Mucosa of rectum (tissue), 2 donors: ENCODE data around the gene CLMP.
"Not testable (repeated sequence)": the region's sequence is repeated elsewhere in the genome, so short reads cannot be mapped to it uniquely, and the experiment has no call there.

Experiments used
- H3K27ac ChIP-seq, 2 donors: one replicate each; pipeline ENCODE4 v1.7.0; 2013; ENCODE audit warnings: inconsistent platforms in 2 of 2, low read depth in 2 of 2, low read length in 2 of 2
- H3K27me3 ChIP-seq, 2 donors: one replicate each; pipeline ENCODE4 v1.7.0; 2013; ENCODE audit warnings: low read length in 2 of 2; ENCODE audit not compliant: control insufficient read depth in 2 of 2, insufficient read depth in 2 of 2
- H3K36me3 ChIP-seq, 2 donors: one replicate each; pipeline ENCODE4 v1.7.0; 2013; ENCODE audit warnings: low read length in 2 of 2; ENCODE audit not compliant: control insufficient read depth in 2 of 2, insufficient read depth in 2 of 2
- H3K4me1 ChIP-seq, 2 donors: one replicate each; pipeline ENCODE4 v1.7.0; 2013; ENCODE audit warnings: low read length in 2 of 2, mild to moderate bottlenecking in 1 of 2; ENCODE audit not compliant: control insufficient read depth in 2 of 2, insufficient read depth in 2 of 2
- H3K4me3 ChIP-seq, 2 donors: one replicate each; pipeline ENCODE4 v1.7.0; 2013; ENCODE audit warnings: low read length in 2 of 2
- H3K9ac ChIP-seq, 2 donors: one replicate each; pipeline ENCODE4 v1.7.0; 2013; ENCODE audit warnings: low read length in 2 of 2, low read depth in 1 of 2, mild to moderate bottlenecking in 1 of 2
- H3K9me3 ChIP-seq, 2 donors: one replicate each; pipeline ENCODE4 v1.7.0; 2013; ENCODE audit warnings: low read length in 2 of 2; ENCODE audit not compliant: control insufficient read depth in 2 of 2
- donor health status: healthy.
- donor health status: Normal muscosa, but diverticular disease.

Gene CLMP

DNA sequence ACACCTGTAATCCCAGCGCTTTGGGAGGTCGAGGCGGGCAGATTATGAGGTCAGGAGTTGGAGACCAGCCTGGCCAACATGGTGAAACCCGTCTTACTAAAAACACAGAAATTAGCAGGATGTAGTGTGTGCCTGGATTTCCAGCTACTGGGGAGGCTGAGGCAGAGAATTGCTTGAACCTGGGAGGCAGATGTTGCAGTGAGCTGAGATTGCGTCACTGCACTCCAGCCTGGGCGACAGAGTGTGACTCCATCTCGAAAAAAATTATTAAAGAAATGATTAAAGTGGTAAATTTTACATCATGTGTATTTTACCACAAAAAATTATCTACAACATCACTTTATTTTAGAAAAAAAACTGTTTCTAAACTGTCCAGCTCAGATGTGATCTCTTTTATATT, 11.0 kb upstream of the CLMP start:
- H3K4me1 ChIP-seq, H3K4me3 ChIP-seq, H3K27me3 ChIP-seq, H3K9me3 ChIP-seq, H3K36me3 ChIP-seq, H3K27ac ChIP-seq, H3K9ac ChIP-seq: not testable (repeated sequence)

GRCh38 chr11:123203934-123204333, 8.9 kb upstream of the CLMP start:
- no peak overlapping the region for H3K9ac ChIP-seq
- no peak overlapping the region for H3K4me3 ChIP-seq
- no peaks in the 10 kb centered on the region for H3K9me3 ChIP-seq
- H3K27ac ChIP-seq = no peak overlapping the region
- no peaks in the 10 kb centered on the region for H3K36me3 ChIP-seq
- peaks cover 0 to 3% of the 10 kb centered on the region in 2 donors for H3K27me3 ChIP-seq
- peaks cover 0 to 4% of the 10 kb centered on the region in 2 donors for H3K4me1 ChIP-seq

GRCh38 chr11:123203471-123203870, 8.4 kb upstream of the CLMP start:
- Histone ChIP-seq H3K4me3 (no peak overlapping the region), H3K9ac (no peak overlapping the region), H3K4me1 (peaks cover 0 to 4% of the 10 kb centered on the region in 2 donors), H3K27me3 (peaks cover 0 to 3% of the 10 kb centered on the region in 2 donors), H3K36me3 (no peaks in the 10 kb centered on the region), H3K27ac (peak overlapping the region; percentile 42 to 49), H3K9me3 (no peaks in the 10 kb centered on the region)

GRCh38 chr11:123202155-123203151, 7.4 kb upstream of the CLMP start:
- Histone ChIP-seq H3K36me3 (no peaks in the 10 kb centered on the region), H3K9me3 (no peaks in the 10 kb centered on the region), H3K9ac (no peak overlapping the region), H3K4me3 (no peak overlapping the region), H3K4me1 (peaks cover 0 to 4% of the 10 kb centered on the region in 2 donors), H3K27me3 (peaks cover 0 to 3% of the 10 kb centered on the region in 2 donors), H3K27ac (peak overlapping the region; percentile 42 to 49)

GRCh38 chr11:123200264-123200663, 5.2 kb upstream of the CLMP start:
- H3K4me3 ChIP-seq = no peak overlapping the region
- peaks cover 5 to 8% of the 10 kb centered on the region in 2 donors for H3K27me3 ChIP-seq
- H3K9ac ChIP-seq = no peak overlapping the region
- H3K36me3 ChIP-seq = no peaks in the 10 kb centered on the region
- H3K27ac ChIP-seq = peak overlapping the region in 1 of 2 donors; percentile 5
- no peaks in the 10 kb centered on the region for H3K9me3 ChIP-seq
- peaks cover 0 to 7% of the 10 kb centered on the region in 2 donors for H3K4me1 ChIP-seq

- Histone ChIP-seq H3K27me3 (peaks cover 14 to 23% of the 10 kb centered on the region in 2 donors), H3K4me3 (no peak overlapping the region), H3K4me1 (peaks cover 0 to 7% of the 10 kb centered on the region in 2 donors), H3K9ac (no peak overlapping the region), H3K36me3 (no peaks in the 10 kb centered on the region), H3K27ac (no peak overlapping the region), H3K9me3 (no peaks in the 10 kb centered on the region)
Observed at GRCh38 chr11:123197711-123198110, 2.7 kb upstream of the CLMP start.

- Histone ChIP-seq H3K9me3 (no peaks in the 10 kb centered on the region), H3K27ac (peak overlapping the region; percentile 53 to 66), H3K4me3 (no peak overlapping the region), H3K27me3 (peaks cover 14 to 24% of the 10 kb centered on the region in 2 donors), H3K9ac (no peak overlapping the region), H3K36me3 (no peaks in the 10 kb centered on the region), H3K4me1 (peaks cover 0 to 7% of the 10 kb centered on the region in 2 donors)
Observed at GRCh38 chr11:123196060-123196714, 1.1 kb upstream of the CLMP start.

GRCh38 chr11:123194337-123195187, 486 bp downstream of the CLMP start:
- H3K4me1 ChIP-seq = peaks cover 0 to 7% of the 10 kb centered on the region in 2 donors
- peaks cover 14 to 22% of the 10 kb centered on the region in 2 donors for H3K27me3 ChIP-seq
- H3K4me3 ChIP-seq = peak overlapping the region; percentile 60 to 62
- H3K27ac ChIP-seq = peak overlapping the region; percentile 65 to 70
- H3K9me3 ChIP-seq = no peaks in the 10 kb centered on the region
- H3K36me3 ChIP-seq = no peaks in the 10 kb centered on the region
- peak overlapping the region; percentile 43 to 65 for H3K9ac ChIP-seq

- Histone ChIP-seq H3K4me3 (peak overlapping the region; percentile 60 to 62), H3K9me3 (no peaks in the 10 kb centered on the region), H3K27ac (peak overlapping the region; percentile 65 to 70), H3K27me3 (peaks cover 14 to 21% of the 10 kb centered on the region in 2 donors), H3K9ac (peak overlapping the region; percentile 43 to 65), H3K4me1 (peaks cover 0 to 7% of the 10 kb centered on the region in 2 donors), H3K36me3 (no peaks in the 10 kb centered on the region)
Observed at GRCh38 chr11:123193742-123194141, 1.3 kb downstream of the CLMP start.
